IPS-15b (cell line): ENCODE results near the gene ARHGAP26.

Experiments used
- H3K27me3 ChIP-seq: one replicate; pipeline ENCODE4 v1.6.1; 2013; ENCODE audit warnings: low read length; ENCODE audit not compliant: control insufficient read depth, insufficient read depth
- H3K36me3 ChIP-seq: one replicate; pipeline ENCODE4 v1.6.1; 2013; ENCODE audit warnings: low read length; ENCODE audit not compliant: control insufficient read depth, insufficient read depth
- H3K4me1 ChIP-seq: one replicate; pipeline ENCODE4 v1.6.1; 2013; ENCODE audit warnings: mild to moderate bottlenecking, low read length; ENCODE audit not compliant: control insufficient read depth, insufficient read depth
- H3K4me3 ChIP-seq: one replicate; pipeline ENCODE4 v1.5.1; 2013; ENCODE audit warnings: low read depth, low read length
- H3K9ac ChIP-seq: one replicate; pipeline ENCODE4 v1.6.1; 2013; ENCODE audit warnings: low read depth, mild to moderate bottlenecking, low read length
- H3K9me3 ChIP-seq: one replicate; pipeline ENCODE4 v1.6.1; 2013; ENCODE audit warnings: mild to moderate bottlenecking, low read length; ENCODE audit not compliant: control insufficient read depth, insufficient read depth

The ARHGAP26 gene

GRCh38 chr5:143050183-143050582 lies 280.0 kb downstream of the ARHGAP26 start:
- H3K4me3 ChIP-seq = no peak overlapping the region
- H3K9me3 ChIP-seq = no peaks in the 10 kb centered on the region
- H3K9ac ChIP-seq = no peak overlapping the region
- peaks cover 7% of the 10 kb centered on the region for H3K4me1 ChIP-seq
- H3K27me3 ChIP-seq = no peaks in the 10 kb centered on the region
- H3K36me3 ChIP-seq = no peaks in the 10 kb centered on the region

- Histone ChIP-seq H3K36me3 (no peaks in the 10 kb centered on the region), H3K27me3 (no peaks in the 10 kb centered on the region), H3K9ac (no peak overlapping the region), H3K4me1 (peaks cover 7% of the 10 kb centered on the region), H3K4me3 (no peak overlapping the region), H3K9me3 (no peaks in the 10 kb centered on the region)
Observed at GRCh38 chr5:143051244-143052058, 281.3 kb downstream of the ARHGAP26 start.

- Histone ChIP-seq H3K9ac (no peak overlapping the region), H3K9me3 (no peaks in the 10 kb centered on the region), H3K4me3 (no peak overlapping the region), H3K4me1 (peaks cover 7% of the 10 kb centered on the region), H3K36me3 (no peaks in the 10 kb centered on the region), H3K27me3 (no peaks in the 10 kb centered on the region)
Observed at GRCh38 chr5:143052967-143053682, 282.9 kb downstream of the ARHGAP26 start.

GRCh38 chr5:143053780-143054179 lies 283.6 kb downstream of the ARHGAP26 start:
- H3K9ac ChIP-seq = no peak overlapping the region

GRCh38 chr5:143054480-143054941 lies 284.3 kb downstream of the ARHGAP26 start:
- peaks cover 7% of the 10 kb centered on the region for H3K4me1 ChIP-seq
- no peaks in the 10 kb centered on the region for H3K9me3 ChIP-seq
- H3K27me3 ChIP-seq = no peaks in the 10 kb centered on the region
- no peak overlapping the region for H3K4me3 ChIP-seq
- no peaks in the 10 kb centered on the region for H3K36me3 ChIP-seq
- no peak overlapping the region for H3K9ac ChIP-seq

More at GRCh38 chr5:143053780-143054179, 283.6 kb downstream of the ARHGAP26 start:
- Histone ChIP-seq H3K36me3 (no peaks in the 10 kb centered on the region), H3K9me3 (no peaks in the 10 kb centered on the region), H3K4me3 (no peak overlapping the region), H3K27me3 (no peaks in the 10 kb centered on the region), H3K4me1 (peaks cover 7% of the 10 kb centered on the region)

GRCh38 chr5:143055596-143056338 lies 285.6 kb downstream of the ARHGAP26 start:
- Histone ChIP-seq H3K27me3 (no peaks in the 10 kb centered on the region), H3K4me1 (peaks cover 7% of the 10 kb centered on the region), H3K36me3 (no peaks in the 10 kb centered on the region), H3K4me3 (no peak overlapping the region), H3K9me3 (no peaks in the 10 kb centered on the region), H3K9ac (no peak overlapping the region)

- no peak overlapping the region for H3K4me3 ChIP-seq
- no peak overlapping the region for H3K9ac ChIP-seq
- H3K36me3 ChIP-seq = no peaks in the 10 kb centered on the region
- peaks cover 6% of the 10 kb centered on the region for H3K4me1 ChIP-seq
- H3K9me3 ChIP-seq = no peaks in the 10 kb centered on the region
- H3K27me3 ChIP-seq = no peaks in the 10 kb centered on the region
Observed at GRCh38 chr5:143056339-143056704, 286.1 kb downstream of the ARHGAP26 start.

- H3K9me3 ChIP-seq = no peaks in the 10 kb centered on the region
- no peaks in the 10 kb centered on the region for H3K4me1 ChIP-seq
- H3K9ac ChIP-seq = no peak overlapping the region
- no peaks in the 10 kb centered on the region for H3K27me3 ChIP-seq
- no peak overlapping the region for H3K4me3 ChIP-seq
- no peaks in the 10 kb centered on the region for H3K36me3 ChIP-seq
Observed at GRCh38 chr5:143056792-143057579, 286.8 kb downstream of the ARHGAP26 start.

- H3K9me3 ChIP-seq = no peaks in the 10 kb centered on the region
- no peaks in the 10 kb centered on the region for H3K4me1 ChIP-seq
- H3K9ac ChIP-seq = no peak overlapping the region
- no peaks in the 10 kb centered on the region for H3K36me3 ChIP-seq
- H3K4me3 ChIP-seq = no peak overlapping the region
- H3K27me3 ChIP-seq = no peaks in the 10 kb centered on the region
Observed at GRCh38 chr5:143057580-143057999, 287.4 kb downstream of the ARHGAP26 start.

GRCh38 chr5:143059355-143059754 lies 289.2 kb downstream of the ARHGAP26 start:
- H3K27me3 ChIP-seq = no peaks in the 10 kb centered on the region
- H3K4me1 ChIP-seq = no peaks in the 10 kb centered on the region
- no peaks in the 10 kb centered on the region for H3K9me3 ChIP-seq
- H3K4me3 ChIP-seq = no peak overlapping the region
- no peaks in the 10 kb centered on the region for H3K36me3 ChIP-seq
- H3K9ac ChIP-seq = no peak overlapping the region
